ENCODE results near the gene RAB3IL1. TPM values are rescaled to one million over a fixed set of nuclear protein-coding genes. Genes with fewer than 3 reads are reported as not detected.

Gene RAB3IL1
- total RNA-seq, 1 donor from 2014 or later = 1.3 TPM

DNA sequence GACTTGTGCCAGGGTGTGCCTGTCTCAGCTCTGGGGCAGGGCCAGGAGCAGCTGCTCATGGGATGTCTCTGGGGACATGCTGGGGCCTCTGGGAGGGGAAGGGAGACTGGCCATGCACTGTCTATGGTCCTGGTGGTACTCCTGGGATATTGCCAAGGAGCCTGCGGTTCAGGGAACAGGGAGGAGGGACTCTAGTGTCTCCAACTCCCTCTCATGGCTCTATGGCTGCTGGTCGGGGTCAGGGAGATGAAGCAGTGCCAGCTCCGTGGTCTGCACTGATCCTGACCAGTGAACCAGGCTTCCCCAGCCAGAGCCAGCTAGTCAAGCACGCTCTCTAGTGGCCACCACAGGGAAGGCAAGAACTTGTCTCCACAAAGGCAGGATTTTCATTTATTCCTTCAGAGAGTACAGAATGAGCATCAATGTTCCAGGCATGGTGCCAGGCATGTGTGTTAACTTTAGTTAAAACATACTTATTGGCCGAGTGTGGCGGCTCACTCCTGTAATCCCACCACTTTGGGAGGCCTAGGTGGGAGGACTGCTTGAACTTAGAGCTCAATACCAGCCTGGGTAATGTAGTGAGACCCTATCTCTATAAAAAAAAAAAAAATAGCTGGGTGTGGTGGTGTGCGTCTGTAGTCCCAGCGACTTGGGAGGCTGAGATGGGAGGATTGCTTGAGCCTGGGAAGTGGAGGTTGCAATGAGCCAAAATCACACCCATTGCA, 30.3 kb upstream of the RAB3IL1 start:
- Mint-ChIP-seq H3K4me1 (ENCODE audit: low read depth, unreplicated experiment) (peaks cover 16% of the 10 kb centered on the region), H3K27ac (ENCODE audit: unreplicated experiment) (peak overlapping the region; percentile 43), H3K9me3 (ENCODE audit: unreplicated experiment) (peaks cover 1% of the 10 kb centered on the region), H3K4me3 (ENCODE audit: unreplicated experiment) (no peak overlapping the region), H3K27me3 (ENCODE audit: unreplicated experiment) (peaks cover 6% of the 10 kb centered on the region), H3K36me3 (ENCODE audit: unreplicated experiment) (no peaks in the 10 kb centered on the region)
- peak; percentile 87 for DNase-seq
- TF ChIP-seq CTCF (IDR thresholded peaks at IDR 0.05; ENCODE audit: partially characterized antibody, unreplicated experiment) = peak; percentile 75

- no peak overlapping the region for H3K4me3 Mint-ChIP-seq (ENCODE audit: unreplicated experiment)
- peaks cover 1% of the 10 kb centered on the region for H3K9me3 Mint-ChIP-seq (ENCODE audit: unreplicated experiment)
- H3K36me3 Mint-ChIP-seq (ENCODE audit: unreplicated experiment) = no peaks in the 10 kb centered on the region
- peaks cover 16% of the 10 kb centered on the region for H3K4me1 Mint-ChIP-seq (ENCODE audit: low read depth, unreplicated experiment)
- H3K27me3 Mint-ChIP-seq (ENCODE audit: unreplicated experiment) = peaks cover 6% of the 10 kb centered on the region
- no peak for DNase-seq
- TF ChIP-seq CTCF (IDR thresholded peaks at IDR 0.05; ENCODE audit: partially characterized antibody, unreplicated experiment) = no peak
- no peak overlapping the region for H3K27ac Mint-ChIP-seq (ENCODE audit: unreplicated experiment)
Measured at GRCh38 chr11:61946894-61947293, 29.5 kb upstream of the RAB3IL1 start.

DNA sequence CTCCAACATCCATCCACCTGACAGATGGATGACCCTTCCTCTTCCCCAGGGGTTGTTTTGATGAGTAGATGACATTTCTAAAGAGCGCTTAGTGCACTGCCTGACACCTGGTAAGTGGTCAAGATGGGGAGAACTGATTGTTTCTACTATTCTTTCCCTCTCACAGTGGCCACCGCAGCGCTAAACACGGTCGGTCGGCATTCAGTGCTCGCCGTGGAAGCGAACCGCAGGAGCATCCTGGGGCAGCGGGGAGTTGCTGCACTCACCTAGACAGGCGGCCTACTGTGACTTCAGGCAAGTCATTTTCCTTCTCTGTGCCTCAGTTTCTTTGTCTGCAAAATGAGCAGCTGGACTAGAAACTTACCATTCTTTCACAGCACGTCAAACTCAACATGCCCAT, 27.8 kb upstream of the RAB3IL1 start:
- Mint-ChIP-seq H3K36me3 (ENCODE audit: unreplicated experiment) (no peaks in the 10 kb centered on the region), H3K9me3 (ENCODE audit: unreplicated experiment) (peaks cover 1% of the 10 kb centered on the region), H3K27ac (ENCODE audit: unreplicated experiment) (no peak overlapping the region), H3K27me3 (ENCODE audit: unreplicated experiment) (peaks cover 1% of the 10 kb centered on the region), H3K4me3 (ENCODE audit: unreplicated experiment) (no peak overlapping the region), H3K4me1 (ENCODE audit: low read depth, unreplicated experiment) (peaks cover 16% of the 10 kb centered on the region)
- TF ChIP-seq CTCF (IDR thresholded peaks at IDR 0.05; ENCODE audit: partially characterized antibody, unreplicated experiment) = no peak
- DNase-seq = no peak

DNA sequence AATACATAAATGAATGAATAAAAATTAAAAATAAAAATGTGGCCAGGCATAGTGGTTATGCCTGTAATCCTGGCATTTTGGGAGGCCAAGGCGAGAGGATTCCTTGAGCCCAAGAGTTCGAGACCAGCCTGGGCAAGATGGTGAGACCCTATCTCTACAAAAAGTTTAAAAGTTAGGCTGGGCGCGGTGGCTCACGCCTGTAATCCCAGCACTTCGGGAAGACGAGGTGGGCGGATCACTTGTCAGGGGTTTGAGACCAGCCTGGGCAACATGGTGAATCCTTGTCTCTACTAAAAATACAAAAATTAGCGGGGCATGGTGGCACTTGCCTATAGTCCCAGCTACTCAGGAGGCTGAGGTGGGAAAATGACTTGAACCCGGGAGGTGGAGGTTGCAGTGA, 23.1 kb upstream of the RAB3IL1 start:
- TF ChIP-seq CTCF (IDR thresholded peaks at IDR 0.05; ENCODE audit: partially characterized antibody, unreplicated experiment) = no peak
- H3K27ac Mint-ChIP-seq (ENCODE audit: unreplicated experiment) = no peak overlapping the region
- peaks cover 1% of the 10 kb centered on the region for H3K27me3 Mint-ChIP-seq (ENCODE audit: unreplicated experiment)
- no peak overlapping the region for H3K4me3 Mint-ChIP-seq (ENCODE audit: unreplicated experiment)
- H3K36me3 Mint-ChIP-seq (ENCODE audit: unreplicated experiment) = peaks cover 7% of the 10 kb centered on the region
- H3K9me3 Mint-ChIP-seq (ENCODE audit: unreplicated experiment) = peaks cover 2% of the 10 kb centered on the region
- H3K4me1 Mint-ChIP-seq (ENCODE audit: low read depth, unreplicated experiment) = no peaks in the 10 kb centered on the region
- no peak for DNase-seq

GRCh38 chr11:61935861-61936260, 18.5 kb upstream of the RAB3IL1 start:
- TF ChIP-seq CTCF (IDR thresholded peaks at IDR 0.05; ENCODE audit: partially characterized antibody, unreplicated experiment) = no peak
- H3K4me3 Mint-ChIP-seq (ENCODE audit: unreplicated experiment) = no peak overlapping the region
- peaks cover 5% of the 10 kb centered on the region for H3K9me3 Mint-ChIP-seq (ENCODE audit: unreplicated experiment)
- peaks cover 2% of the 10 kb centered on the region for H3K27me3 Mint-ChIP-seq (ENCODE audit: unreplicated experiment)
- DNase-seq = no peak
- H3K27ac Mint-ChIP-seq (ENCODE audit: unreplicated experiment) = no peak overlapping the region
- H3K36me3 Mint-ChIP-seq (ENCODE audit: unreplicated experiment) = peaks cover 13% of the 10 kb centered on the region
- H3K4me1 Mint-ChIP-seq (ENCODE audit: low read depth, unreplicated experiment) = no peaks in the 10 kb centered on the region

Measured in glutamatergic neuron (in vitro differentiated cells).